CD1c-positive myeloid dendritic cell (primary cell): ENCODE data around the gene ANKMY2.
"Not testable (repeated sequence)": the region's sequence is repeated elsewhere in the genome, so short reads cannot be mapped to it uniquely, and the experiment has no call there.

ENCODE experiments used
- DNase-seq: peaks from one replicate; pipeline ENCODE4 v3.0.0-alpha.2; 2016; ENCODE audit errors: extremely low spot score

Gene ANKMY2

DNA sequence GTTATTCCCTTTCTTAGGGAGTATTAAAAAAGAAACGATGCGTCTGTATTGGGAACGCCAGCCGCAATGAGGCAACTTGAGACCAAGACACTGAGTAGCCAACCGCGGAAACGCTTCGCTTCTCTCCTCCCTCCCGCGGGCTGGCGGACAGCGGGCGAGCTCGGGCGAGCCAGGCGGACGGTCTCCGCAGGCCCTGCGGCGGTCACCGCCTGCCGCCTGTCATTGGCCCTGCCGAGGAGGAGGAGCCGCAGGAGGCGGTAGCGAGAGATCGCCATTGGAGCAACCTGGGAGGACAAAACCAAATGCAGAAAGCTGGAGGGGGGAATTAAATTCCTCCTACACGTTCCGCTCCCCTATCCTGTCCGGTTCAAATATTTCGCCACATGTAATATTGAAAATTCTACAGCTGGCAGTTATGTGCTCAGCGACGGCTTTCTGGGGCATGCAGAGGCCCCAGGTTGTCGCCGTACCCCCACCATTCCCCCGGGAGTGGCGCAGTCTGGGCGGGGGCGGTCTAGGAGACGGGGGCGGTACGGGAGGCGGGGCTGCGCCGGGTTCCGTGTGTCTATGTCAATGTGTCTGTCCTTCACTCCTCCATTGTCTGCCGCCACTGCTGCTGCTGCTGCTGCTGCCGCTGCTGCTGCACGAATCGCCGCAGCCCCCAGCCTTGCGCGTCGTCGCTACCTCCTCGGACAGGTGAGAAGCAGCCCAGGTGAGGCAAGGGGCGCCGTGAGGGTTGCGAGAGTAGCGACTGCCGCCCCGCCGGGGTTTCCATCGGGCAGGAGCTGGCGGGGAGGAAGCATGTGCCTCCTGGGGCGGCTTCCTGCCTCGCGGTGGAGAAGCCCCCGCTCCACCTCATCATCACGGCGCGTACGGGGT is at the start of gene ANKMY2, which contains the start of gene BZW2:
Gene ANKMY2 (minus strand): TSS at position 162 of the 879 bp plus-strand sequence. CDS start 181 bp downstream, outside the sequence.
Gene BZW2 (plus strand): TSS at position 589 of the 879 bp plus-strand sequence. CDS start 19,263 bp downstream, outside the sequence.
- DNase-seq = peak; percentile 97

DNA sequence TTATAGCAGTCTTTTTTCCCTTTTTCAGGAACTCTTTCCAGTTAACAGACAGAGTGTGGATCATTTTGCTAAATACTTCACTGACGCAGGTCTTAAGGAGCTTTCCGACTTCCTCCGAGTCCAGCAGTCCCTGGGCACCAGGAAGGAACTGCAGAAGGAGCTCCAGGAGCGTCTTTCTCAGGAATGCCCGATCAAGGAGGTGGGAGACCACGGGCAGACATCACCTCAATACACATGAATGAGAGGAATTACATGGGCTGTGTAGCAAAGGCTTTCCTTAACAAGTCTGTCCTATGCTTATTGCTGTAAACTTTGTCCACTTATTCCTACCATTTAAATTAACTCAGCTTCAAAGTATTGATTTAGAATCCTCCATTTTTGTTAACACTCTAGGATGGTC is 49.3 kb upstream of the ANKMY2 start:
- no peak for DNase-seq

DNA sequence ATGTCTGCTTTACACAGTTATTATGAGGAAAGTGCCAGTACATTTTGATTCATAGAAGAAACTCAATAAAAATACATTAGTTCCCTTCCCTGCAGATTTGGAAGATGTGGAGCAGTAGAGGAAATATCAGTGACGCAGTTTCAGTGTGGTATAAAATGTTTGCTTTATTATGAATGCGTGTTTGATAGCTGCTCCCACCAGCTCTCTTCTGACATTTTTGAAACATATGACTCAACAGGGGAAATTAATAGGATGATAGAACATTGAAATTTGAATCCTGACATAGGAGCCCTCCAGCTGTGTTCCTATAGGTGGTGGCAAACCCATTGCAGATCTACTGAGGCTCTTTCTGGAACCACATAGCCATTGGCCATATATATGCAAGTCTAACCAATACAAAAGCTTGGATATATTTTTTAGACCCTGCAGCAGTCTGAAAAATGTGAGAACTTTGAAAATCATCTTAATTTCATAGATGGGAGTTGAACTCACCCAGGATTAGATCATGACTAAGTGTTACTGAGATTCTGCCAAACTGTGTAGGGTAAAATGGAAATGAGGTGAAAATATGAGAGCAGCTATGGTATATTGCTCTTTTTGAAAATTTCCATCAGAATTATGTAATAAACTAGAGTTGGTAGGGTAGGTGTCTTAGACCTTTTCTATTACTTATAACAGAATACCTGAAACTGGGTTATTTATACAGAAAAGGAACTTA is 48.2 kb upstream of the ANKMY2 start:
- DNase-seq = no peak

DNA sequence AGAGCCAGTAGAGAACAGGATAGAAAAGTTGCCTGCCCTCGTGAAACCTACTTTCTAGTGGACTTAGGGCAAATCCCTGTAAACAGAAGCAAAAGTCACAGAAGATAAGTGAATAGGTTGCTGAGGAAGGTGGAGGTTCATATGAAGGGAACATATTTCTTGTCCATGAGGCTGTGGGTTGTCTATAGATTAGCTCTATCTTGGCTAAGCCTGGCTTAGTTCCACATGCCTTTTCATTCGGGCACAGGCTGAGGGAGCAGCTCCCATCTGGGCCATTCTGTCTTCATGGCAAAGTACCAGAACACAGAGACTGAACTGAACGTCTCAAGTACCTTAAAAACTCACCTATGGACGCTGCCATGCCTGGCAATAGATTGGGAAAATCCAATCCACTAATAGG is 45.7 kb upstream of the ANKMY2 start:
- DNase-seq = no peak

DNA sequence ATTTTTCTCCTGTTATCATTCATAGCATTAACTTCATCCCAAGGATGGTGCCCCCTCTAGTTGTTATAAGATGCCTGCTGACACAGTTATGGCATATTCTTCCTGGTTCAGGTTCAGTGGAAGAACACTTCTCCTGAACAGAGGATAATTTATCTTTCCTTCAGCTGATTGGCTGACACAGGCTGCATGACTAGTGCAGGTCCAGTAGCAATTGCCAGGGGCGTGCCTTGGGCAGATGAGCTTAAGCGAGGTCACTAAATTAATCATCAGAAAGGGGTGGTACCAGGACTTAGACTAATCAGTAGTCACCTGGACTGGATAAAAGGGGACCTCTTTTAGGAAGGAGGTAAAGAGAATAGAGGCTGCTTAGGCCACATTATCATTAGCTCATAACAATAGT is 42.7 kb upstream of the ANKMY2 start:
- DNase-seq = no peak

DNA sequence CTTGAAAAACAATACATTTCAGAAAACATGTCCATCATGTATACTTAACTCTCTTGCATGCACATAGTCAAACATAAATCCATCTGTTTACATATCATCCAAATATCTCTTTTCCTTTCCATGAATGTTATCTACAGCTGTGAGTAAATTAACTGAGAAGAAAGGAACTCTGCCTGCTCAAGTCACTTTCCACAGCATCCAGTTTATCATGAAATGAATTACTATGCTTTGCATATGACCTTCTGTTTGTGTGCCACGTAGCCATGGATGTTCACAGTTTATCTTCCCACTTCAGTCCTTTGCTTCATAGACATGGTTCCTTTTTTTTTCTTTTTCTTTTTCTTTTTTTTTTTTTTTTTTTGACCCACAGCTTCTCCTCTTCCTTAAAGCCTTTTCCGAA is 40.0 kb upstream of the ANKMY2 start:
- no peak for DNase-seq

DNA sequence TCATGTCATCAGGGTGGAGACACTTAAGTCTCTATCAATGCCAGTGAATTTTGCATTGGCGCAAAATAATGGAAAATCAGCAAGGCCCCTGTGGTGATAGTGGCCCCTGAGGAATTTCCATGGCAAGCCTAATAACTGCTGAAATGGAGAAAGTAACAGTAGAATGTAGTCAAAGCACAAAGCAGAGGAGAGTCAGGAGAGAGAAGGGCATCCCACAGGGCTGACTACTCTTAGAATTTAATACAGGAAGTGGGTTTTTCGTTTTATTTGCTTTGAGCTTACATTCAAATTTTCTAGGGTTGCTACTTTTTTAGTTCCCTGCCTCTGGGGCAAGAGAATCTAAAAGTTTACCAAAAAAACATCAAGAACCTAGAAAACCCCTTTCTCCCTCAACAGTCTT is 39.4 kb upstream of the ANKMY2 start:
- DNase-seq = no peak

DNA sequence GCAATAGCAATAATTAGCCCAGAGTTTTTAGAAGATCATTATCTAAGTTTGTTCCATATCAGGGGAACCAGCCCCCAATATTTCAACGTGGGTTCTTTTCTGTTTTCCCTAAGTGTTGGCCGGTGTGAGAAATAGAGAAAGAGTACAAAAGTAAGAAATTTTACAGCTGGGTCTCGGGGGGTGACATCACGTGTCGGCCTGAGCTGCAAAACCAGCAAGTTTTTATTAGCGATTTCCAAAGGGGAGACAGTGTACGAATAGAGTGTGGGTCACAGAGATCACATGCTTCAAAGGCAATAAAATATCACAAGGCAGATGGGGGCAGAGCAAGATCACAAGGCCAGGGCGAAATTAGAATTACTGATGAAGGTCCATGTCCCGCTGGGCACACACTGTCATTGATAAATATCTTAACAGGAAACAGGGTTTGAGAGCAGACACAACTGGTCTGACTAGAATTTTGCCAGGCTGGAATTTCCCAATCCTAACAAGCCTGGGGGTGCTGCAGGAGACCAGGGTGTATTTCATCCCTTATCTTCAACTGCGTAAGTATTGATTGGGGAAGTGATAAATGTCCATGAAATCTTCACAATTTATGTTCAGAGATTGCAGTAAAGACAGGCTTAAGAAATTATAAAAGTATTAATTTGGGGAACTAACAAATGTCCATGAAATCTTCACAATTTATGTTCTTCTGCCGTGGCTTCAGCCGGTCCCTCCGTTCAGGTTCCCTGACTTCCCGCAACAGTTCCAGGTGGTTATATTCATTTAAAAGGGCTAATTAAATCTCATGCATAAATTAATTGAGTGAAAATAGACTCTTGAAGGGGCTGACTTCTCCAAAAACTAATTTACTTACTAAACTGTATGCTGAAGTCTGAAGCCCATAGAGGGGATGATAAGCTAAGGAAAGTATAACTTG is 33.4 kb upstream of the ANKMY2 start:
- DNase-seq = not testable (repeated sequence)

DNA sequence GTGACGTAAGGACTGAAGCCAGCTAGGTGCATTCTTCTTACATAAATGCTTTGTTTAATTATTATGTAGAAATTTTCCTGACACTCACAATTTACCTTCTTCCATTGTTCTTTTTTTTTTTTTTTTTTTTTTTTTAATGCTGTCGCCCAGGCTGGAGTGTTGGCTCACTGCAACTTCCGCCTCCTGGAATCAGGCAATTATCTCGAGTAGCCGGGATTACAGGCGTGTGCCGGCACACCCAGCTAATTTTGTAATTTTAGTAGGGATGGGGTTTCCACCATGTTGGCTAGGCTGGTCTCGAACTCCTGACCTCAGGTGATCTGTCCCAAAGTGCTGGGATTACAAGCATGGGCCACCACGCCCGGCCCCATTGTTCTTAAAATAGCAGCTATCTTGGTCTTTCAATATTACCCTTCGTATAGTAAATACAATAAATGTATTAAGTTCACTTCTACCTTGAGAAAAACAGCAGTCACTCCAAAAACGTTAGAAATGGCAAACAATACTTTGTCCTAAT is 32.5 kb upstream of the ANKMY2 start:
- DNase-seq = no peak

DNA sequence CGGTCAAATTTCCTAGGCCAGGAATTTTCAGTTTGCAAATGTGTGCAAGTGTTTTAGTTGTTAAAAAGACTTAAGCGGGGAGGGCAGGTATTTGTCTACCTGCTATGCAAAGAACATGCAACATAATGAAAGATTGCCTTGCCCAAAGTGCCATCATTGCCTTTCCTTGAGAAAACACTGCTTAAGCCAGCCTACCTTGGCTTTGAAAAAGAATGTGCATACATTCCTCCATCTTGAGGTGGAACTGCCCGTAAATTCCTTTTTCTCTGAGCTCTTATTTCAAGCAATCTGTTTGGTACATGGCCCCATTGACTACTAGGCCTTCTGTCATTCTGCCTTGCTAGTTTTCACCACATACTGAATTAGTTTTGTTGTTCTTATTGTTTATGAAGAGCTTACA is 29.7 kb upstream of the ANKMY2 start:
- no peak for DNase-seq

DNA sequence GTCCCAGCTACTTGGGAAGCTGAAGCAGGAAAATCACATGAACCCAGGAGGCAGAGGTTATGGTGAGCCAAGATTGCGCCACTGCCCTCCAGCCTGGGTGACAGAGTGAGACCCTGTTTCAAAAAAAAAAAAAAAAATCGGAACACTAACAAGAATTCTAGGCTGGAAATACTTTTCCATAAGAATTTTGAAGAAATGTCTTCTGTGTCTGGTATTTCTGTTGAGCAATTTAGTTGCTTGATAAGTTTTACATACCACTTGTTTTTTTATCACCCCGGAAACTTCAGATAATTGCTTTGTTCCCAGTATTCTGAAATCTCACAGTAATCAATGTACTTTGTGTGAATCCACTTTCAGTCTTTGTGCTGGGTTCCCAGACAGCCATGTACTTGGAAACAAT is 26.3 kb upstream of the ANKMY2 start:
- DNase-seq = no peak

DNA sequence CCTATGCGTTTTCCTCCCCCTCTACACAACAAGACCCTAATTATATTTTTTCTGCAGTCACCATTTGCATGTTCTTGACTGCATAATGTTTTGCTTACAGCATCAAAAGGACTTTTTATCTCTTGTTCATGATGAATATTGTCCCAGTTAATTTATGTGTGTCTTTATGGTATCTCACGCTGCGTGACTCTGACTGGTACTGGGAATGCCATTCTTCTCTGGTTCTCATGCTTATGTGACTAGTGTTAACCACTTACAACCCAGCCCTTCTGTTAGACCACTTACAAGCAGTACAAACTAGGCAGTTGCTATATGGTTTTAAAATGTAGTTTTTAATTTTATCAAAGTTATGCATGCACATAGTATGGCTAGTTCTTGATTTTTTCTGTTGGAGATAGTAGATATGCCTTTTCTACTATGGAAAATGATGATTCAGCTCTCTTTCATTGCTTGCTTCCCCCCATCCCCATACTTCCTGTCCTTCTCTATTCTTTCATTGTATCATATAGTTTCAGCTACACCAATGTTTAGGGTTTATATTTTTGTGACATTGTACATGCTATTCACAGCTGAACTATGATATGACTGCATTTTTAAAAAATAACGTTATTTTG is 25.3 kb upstream of the ANKMY2 start:
- no peak for DNase-seq

DNA sequence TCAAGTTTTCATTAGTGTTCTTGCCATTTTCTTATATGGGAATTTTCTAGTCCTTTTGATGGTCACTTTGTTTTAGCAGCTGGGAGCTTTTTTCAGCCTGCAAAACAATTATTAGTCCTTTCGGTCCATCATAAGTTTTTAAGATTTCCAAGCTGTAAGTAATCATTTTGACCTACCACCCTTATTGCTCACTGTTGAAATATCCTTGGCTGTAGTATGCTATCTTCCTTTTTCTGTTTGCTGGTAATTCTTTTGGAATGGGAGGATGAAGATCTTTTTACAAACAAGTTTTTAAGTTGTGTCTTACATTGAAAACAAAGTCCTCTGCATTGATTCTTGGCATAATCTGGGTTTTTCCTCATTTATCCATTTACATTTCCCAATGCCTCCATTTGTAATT is 24.5 kb upstream of the ANKMY2 start:
- no peak for DNase-seq

DNA sequence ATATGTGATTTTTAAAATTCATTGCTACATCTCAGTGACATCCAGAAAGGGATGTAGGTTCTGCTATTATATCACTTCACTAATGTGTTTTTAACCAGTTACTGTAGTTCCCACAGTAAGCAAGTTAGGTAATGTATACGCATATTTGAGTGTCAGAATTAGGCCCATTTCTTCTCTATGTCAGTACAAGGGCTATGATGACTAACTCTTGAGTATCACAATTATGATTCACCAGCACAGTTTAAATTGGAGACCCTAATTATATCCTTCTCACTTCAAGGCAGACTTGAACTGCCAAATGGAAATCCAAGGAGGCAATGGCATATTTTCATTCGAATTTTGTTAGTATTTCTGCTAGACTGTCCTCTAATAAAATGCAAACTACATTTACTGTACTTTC is 24.0 kb upstream of the ANKMY2 start:
- DNase-seq = no peak

DNA sequence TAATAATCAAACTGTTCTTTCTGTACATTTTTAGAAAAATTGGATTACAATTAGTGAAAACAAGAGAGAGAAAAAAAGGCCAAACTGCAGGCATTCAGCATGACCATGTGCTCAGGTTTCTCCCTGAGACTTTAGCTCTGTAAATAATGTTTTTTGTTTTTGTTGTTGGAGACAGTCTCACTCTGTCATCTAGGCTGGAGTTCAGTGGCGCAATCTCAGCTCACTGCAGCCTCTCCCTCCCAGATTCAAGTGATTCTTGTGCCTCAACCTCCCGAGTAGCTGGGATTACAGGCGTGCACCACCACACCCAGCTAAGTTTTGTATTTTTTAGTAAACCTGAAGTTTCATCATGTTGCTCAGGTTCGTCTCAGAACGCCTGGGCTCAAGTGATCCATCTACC is 23.4 kb upstream of the ANKMY2 start:
- DNase-seq = peak; percentile 29

DNA sequence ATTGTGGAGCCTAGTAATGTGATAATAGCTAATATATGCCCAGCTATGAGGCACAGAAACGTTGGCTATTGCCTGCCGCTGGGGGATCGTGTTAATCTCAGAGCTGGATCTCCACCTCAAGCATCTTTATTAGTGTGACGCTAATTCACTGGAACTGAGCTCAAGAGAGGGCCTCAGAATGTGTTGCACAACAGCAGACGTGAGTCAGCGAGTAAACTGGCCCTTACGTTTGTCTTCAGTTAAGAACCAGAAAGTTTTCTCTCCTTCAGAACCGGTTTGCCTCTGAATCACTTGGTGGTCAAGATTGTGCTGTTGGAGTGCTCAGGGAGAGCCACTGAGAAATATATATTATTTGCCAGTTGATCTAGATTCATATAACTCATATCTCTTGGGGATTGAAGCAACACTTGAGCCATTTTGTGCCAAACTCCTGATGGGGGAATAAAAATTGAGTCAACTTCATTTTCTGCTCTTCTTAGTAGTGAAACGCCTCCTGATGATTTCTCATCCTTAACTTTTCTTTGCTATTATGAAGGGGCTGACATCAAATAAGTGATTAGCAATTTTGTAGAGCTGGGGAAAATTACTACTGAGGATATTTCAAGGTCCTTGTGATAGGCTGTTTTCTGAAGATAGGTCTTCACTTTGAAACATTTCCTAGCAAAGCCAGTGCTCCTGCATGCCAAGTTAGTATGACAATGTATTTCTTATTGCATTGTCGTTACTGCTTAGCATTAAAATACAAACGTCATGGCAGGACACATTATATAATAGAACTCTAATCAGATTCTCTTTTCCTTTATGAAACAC is 22.7 kb upstream of the ANKMY2 start:
- peak; percentile 89 for DNase-seq

DNA sequence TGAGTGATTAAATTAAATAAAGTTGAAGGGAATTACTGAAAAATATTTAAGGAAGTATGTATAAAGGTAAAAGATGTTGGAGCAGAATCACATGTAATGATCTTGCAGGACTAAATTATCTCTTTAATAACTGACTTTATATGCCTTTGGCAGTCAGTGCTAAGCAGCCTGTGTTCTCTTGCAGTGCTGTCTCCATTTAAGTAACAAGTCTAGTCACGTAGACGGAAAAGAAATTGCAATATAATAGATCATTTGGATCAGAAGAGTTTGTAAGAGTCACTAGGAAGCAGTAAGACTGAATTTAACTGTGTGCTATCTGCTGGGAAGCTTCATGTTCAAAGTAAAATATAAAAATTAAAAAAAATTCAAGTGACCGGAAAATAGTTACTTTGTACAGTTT is 21.8 kb upstream of the ANKMY2 start:
- no peak for DNase-seq

DNA sequence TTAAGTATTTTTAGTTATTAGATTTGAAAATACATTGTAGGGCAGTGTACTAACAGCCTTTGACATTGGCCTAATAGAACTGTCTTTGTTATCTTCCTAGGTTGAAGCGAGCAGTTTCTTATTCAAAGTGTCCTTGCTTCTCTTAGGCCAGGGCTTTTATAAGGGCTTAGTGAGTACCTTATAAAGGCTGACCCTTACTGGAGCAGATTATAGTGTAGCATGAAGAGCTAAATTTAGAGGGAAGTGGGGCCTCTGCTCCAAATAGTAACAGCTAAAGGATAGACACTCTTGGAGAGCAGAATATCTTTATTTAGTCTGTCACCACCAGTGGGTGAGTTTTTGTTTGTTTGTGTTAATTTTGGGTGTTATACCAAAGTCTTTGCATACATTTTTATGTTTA is 16.4 kb upstream of the ANKMY2 start:
- no peak for DNase-seq

DNA sequence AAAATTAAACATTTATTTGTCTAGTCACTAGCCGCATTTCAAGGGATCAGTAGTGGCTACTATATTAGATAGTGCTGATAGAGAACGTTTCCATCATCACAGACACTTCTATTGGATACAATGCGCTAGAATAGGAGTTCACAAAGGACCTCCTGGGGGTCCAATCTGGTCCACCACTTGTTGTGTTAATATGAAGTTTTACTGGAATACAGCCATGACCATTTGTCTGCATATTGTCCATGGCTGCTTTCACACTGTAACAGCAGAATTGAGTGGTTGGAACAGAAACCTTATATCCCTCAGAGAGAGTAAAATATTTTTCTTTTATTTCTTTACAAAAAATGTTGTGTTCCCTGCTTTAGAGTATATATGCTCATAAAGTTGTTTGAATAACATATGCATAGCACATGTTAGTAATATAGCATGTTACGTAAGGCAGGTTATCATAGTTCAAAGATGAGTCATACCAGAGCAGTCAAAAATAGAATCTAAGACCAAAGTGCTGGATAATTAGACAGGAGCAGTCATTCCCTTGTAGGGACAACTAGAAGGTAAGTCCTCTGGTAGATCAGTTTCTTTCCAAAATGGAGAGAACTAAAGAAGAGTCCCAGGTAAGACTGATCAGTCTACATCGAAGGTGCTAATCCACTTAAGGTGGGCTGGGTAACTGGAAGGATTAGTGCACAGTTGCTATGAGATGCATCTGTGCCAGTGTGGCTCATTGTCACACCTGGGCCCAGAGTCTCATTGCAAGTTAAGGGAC is 15.3 kb upstream of the ANKMY2 start:
- peak; percentile 57 for DNase-seq
